ENCODE results near the gene CYP3A7. TPM values are rescaled to one million over a fixed set of nuclear protein-coding genes. Genes with fewer than 3 reads are reported as not detected.
"Not testable (repeated sequence)": the region's sequence is repeated elsewhere in the genome, so short reads cannot be mapped to it uniquely, and the experiment has no call there.

CYP3A7 gene
- total RNA-seq (not detected), polyA plus RNA-seq (not detected)

DNA sequence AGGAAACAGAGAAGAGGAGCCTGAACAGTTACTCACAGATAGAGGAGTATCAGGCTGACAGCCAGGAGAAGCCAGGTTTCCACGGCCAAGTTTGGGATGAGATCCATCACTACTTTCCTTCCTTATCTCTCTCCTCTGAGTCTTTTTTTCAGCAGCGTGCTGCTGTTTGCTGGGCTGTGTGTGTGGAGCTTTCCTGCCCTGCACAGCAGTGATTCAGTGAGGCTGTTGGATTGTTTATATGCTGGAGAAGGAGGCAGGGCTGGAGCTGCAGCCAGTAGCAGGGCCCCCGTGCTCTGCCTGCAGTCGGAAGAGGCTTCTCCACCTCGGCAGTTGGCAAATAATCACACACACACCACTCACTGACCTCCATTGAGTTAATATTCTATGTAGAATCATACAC is at the start of gene CYP3A7:
TSS of gene CYP3A7 (minus strand) at position 210 of the 400 bp plus-strand sequence. CDS start at position 107, 103 bp downstream.
- peaks cover 18% of the 10 kb centered on the region for H3K36me3 Mint-ChIP-seq
- H3K4me3 Mint-ChIP-seq, result no peak within 1 kb of the TSS
- H3K9me3 Mint-ChIP-seq, result no peaks in the 10 kb centered on the region
- no peak within 1 kb of the TSS for H3K27ac ChIP-seq (ENCODE audit: insufficient read depth, low read length, poor library complexity, severe bottlenecking)
- no peaks in the 10 kb centered on the region for H3K9me3 ChIP-seq (ENCODE audit: control insufficient read depth in 2 of 2, low read length in 2 of 2)
- ATAC-seq (ENCODE audit: low read depth in 2 of 2), result no peak
- H3K36me3 ChIP-seq (ENCODE audit: control insufficient read depth, insufficient read depth, low read length), result no peaks in the 10 kb centered on the region
- H3K27ac Mint-ChIP-seq, result no peak within 1 kb of the TSS
- no peak within 1 kb of the TSS for H3K4me3 ChIP-seq (ENCODE audit: low read depth, low read length)
- no peak for DNase-seq
- no peaks in the 10 kb centered on the region for H3K27me3 Mint-ChIP-seq
- H3K4me1 ChIP-seq (ENCODE audit: control insufficient read depth, insufficient read depth, low read length, poor library complexity, severe bottlenecking), result no peaks in the 10 kb centered on the region
- H3K27me3 ChIP-seq (ENCODE audit: control insufficient read depth, insufficient read depth, low read length), result no peaks in the 10 kb centered on the region
- no peaks in the 10 kb centered on the region for H3K4me1 Mint-ChIP-seq

DNA sequence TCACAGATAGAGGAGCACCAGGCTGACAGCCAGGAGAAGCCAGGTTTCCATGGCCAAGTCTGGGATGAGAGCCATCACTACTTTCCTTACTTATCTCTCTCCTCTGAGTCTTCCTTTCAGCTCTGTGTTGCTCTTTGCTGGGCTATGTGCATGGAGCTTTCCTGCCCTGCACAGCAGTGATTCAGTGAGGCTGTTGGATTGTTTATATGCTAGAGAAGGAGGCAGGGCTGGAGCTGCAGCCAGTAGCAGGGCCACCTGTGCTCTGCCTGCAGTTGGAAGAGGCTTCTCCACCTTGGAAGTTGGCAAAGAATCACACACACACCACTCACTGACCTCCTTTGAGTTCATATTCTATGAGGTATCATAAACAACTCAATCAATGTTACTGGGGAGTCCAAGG is 49.0 kb upstream of the CYP3A7 start, which contains the start of gene CYP3A4:
TSS of gene CYP3A4 (minus strand) at position 178 of the 400 bp plus-strand sequence. CDS start at position 75, 103 bp downstream.
- Mint-ChIP-seq H3K4me3 (no peak within 1 kb of the TSS), H3K27ac (no peak within 1 kb of the TSS), H3K27me3 (peaks cover 5% of the 10 kb centered on the region), H3K4me1 (peaks cover 0 to 1% (median 0%) of the 10 kb centered on the region in 4 donors), H3K9me3 (no peaks in the 10 kb centered on the region), H3K36me3 (no peaks in the 10 kb centered on the region)
- Histone ChIP-seq H3K27me3 (ENCODE audit: control insufficient read depth, insufficient read depth, low read length) (no peaks in the 10 kb centered on the region), H3K9me3 (ENCODE audit: control insufficient read depth in 2 of 2, low read length in 2 of 2) (no peaks in the 10 kb centered on the region), H3K4me3 (ENCODE audit: low read depth, low read length) (no peak within 1 kb of the TSS), H3K4me1 (ENCODE audit: control insufficient read depth, insufficient read depth, low read length, poor library complexity, severe bottlenecking) (no peaks in the 10 kb centered on the region), H3K27ac (ENCODE audit: insufficient read depth, low read length, poor library complexity, severe bottlenecking) (no peak within 1 kb of the TSS), H3K36me3 (ENCODE audit: control insufficient read depth, insufficient read depth, low read length) (no peaks in the 10 kb centered on the region)
- no peak for DNase-seq
- no peak for ATAC-seq (ENCODE audit: low read depth in 2 of 2)

- H3K27ac Mint-ChIP-seq, result no peak overlapping the region
Observed at GRCh38 chr7:99782012-99782953, 47.3 kb upstream of the CYP3A7 start.

DNA sequence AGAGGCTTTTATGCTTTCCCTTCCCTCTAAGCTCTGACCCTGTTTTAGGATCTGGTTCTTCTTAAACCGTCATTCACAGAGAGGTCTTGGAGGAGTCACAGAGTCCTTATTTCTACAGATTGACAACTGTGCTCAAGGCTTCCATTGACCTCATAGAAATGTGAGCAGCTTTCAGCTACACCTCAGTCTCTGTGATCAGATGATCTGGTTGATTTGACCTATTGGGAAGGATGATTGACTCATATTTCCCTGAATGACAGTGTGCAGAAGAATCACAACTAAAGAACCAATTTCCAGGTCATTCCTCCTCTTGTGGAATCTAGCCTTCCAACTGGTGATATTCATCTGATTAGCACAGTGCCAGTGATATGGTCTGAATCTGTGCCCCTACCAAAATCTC is 45.6 kb upstream of the CYP3A7 start:
- Histone ChIP-seq H3K4me3 (ENCODE audit: low read depth, low read length) (no peak overlapping the region), H3K27me3 (ENCODE audit: control insufficient read depth, insufficient read depth, low read length) (no peaks in the 10 kb centered on the region), H3K9me3 (ENCODE audit: control insufficient read depth in 2 of 2, low read length in 2 of 2) (no peaks in the 10 kb centered on the region), H3K36me3 (ENCODE audit: control insufficient read depth, insufficient read depth, low read length) (no peaks in the 10 kb centered on the region), H3K4me1 (ENCODE audit: control insufficient read depth, insufficient read depth, low read length, poor library complexity, severe bottlenecking) (no peaks in the 10 kb centered on the region), H3K27ac (ENCODE audit: insufficient read depth, low read length, poor library complexity, severe bottlenecking) (no peak overlapping the region)
- Mint-ChIP-seq H3K9me3 (peaks cover 0 to 3% (median 0%) of the 10 kb centered on the region in 7 donors), H3K4me3 (no peak overlapping the region), H3K27me3 (peaks cover 10% of the 10 kb centered on the region), H3K36me3 (no peaks in the 10 kb centered on the region), H3K4me1 (no peaks in the 10 kb centered on the region), H3K27ac (no peak overlapping the region)
- DNase-seq (no peak), ATAC-seq (ENCODE audit: low read depth in 2 of 2) (no peak)

More at GRCh38 chr7:99782012-99782953, 47.3 kb upstream of the CYP3A7 start:
- no peaks in the 10 kb centered on the region for H3K4me1 ChIP-seq (ENCODE audit: control insufficient read depth, insufficient read depth, low read length, poor library complexity, severe bottlenecking)
- DNase-seq (no peak), ATAC-seq (ENCODE audit: low read depth in 2 of 2) (no peak)
- Mint-ChIP-seq H3K27me3 (peaks cover 5% of the 10 kb centered on the region), H3K4me3 (no peak overlapping the region), H3K4me1 (no peaks in the 10 kb centered on the region), H3K36me3 (no peaks in the 10 kb centered on the region), H3K9me3 (no peaks in the 10 kb centered on the region)
- H3K27ac ChIP-seq (ENCODE audit: insufficient read depth, low read length, poor library complexity, severe bottlenecking), result no peak overlapping the region
- H3K4me3 ChIP-seq (ENCODE audit: low read depth, low read length), result no peak overlapping the region
- no peaks in the 10 kb centered on the region for H3K36me3 ChIP-seq (ENCODE audit: control insufficient read depth, insufficient read depth, low read length)
- H3K9me3 ChIP-seq (ENCODE audit: control insufficient read depth in 2 of 2, low read length in 2 of 2), result no peaks in the 10 kb centered on the region
- H3K27me3 ChIP-seq (ENCODE audit: control insufficient read depth, insufficient read depth, low read length), result no peaks in the 10 kb centered on the region

DNA sequence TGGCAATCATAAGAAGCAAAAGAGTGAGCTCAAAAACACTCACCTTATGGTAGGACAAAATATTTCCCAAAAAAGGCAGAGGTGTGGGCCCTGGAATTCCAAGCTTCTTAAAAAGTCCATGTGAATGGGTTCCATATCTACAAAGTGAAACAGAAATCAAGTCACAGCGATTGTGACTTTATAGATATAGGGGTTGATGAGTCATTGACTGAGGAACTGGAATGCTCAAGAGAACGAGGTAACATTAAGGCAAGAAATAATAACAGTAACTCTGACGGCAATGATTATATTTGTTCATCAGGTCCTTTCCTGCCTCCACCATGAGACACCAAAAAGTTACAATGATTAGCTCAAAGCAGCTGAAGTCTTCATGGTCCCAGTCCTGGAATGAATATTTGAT is 45.0 kb upstream of the CYP3A7 start:
- Mint-ChIP-seq H3K4me1 (no peaks in the 10 kb centered on the region), H3K9me3 (peaks cover 0 to 4% (median 0%) of the 10 kb centered on the region in 7 donors), H3K36me3 (no peaks in the 10 kb centered on the region), H3K27ac (no peak overlapping the region), H3K27me3 (peaks cover 16% of the 10 kb centered on the region), H3K4me3 (no peak overlapping the region)
- H3K36me3 ChIP-seq (ENCODE audit: control insufficient read depth, insufficient read depth, low read length), result no peaks in the 10 kb centered on the region
- H3K27me3 ChIP-seq (ENCODE audit: control insufficient read depth, insufficient read depth, low read length), result no peaks in the 10 kb centered on the region
- no peaks in the 10 kb centered on the region for H3K4me1 ChIP-seq (ENCODE audit: control insufficient read depth, insufficient read depth, low read length, poor library complexity, severe bottlenecking)
- no peak overlapping the region for H3K27ac ChIP-seq (ENCODE audit: insufficient read depth, low read length, poor library complexity, severe bottlenecking)
- H3K9me3 ChIP-seq (ENCODE audit: control insufficient read depth in 2 of 2, low read length in 2 of 2), result no peaks in the 10 kb centered on the region
- H3K4me3 ChIP-seq (ENCODE audit: low read depth, low read length), result no peak overlapping the region
- ATAC-seq (ENCODE audit: low read depth in 2 of 2) (no peak), DNase-seq (no peak)

GRCh38 chr7:99778880-99779279 is 43.9 kb upstream of the CYP3A7 start:
- peaks cover 0 to 6% (median 0%) of the 10 kb centered on the region in 7 donors for H3K9me3 Mint-ChIP-seq
- no peak overlapping the region for H3K4me3 Mint-ChIP-seq
- H3K27ac Mint-ChIP-seq, result no peak overlapping the region
- H3K4me1 ChIP-seq (ENCODE audit: control insufficient read depth, insufficient read depth, low read length, poor library complexity, severe bottlenecking), result no peaks in the 10 kb centered on the region
- no peaks in the 10 kb centered on the region for H3K27me3 ChIP-seq (ENCODE audit: control insufficient read depth, insufficient read depth, low read length)
- DNase-seq (no peak), ATAC-seq (ENCODE audit: low read depth in 2 of 2) (no peak)
- no peak overlapping the region for H3K4me3 ChIP-seq (ENCODE audit: low read depth, low read length)
- peaks cover 27% of the 10 kb centered on the region for H3K27me3 Mint-ChIP-seq
- no peaks in the 10 kb centered on the region for H3K36me3 ChIP-seq (ENCODE audit: control insufficient read depth, insufficient read depth, low read length)
- H3K4me1 Mint-ChIP-seq, result no peaks in the 10 kb centered on the region
- H3K27ac ChIP-seq (ENCODE audit: insufficient read depth, low read length, poor library complexity, severe bottlenecking), result no peak overlapping the region
- no peaks in the 10 kb centered on the region for H3K36me3 Mint-ChIP-seq
- no peaks in the 10 kb centered on the region for H3K9me3 ChIP-seq (ENCODE audit: control insufficient read depth in 2 of 2, low read length in 2 of 2)

- H3K9me3 ChIP-seq (ENCODE audit: control insufficient read depth in 2 of 2, low read length in 2 of 2); H3K4me3 Mint-ChIP-seq; ATAC-seq (ENCODE audit: low read depth in 2 of 2); H3K9me3 Mint-ChIP-seq; H3K4me1 ChIP-seq (ENCODE audit: control insufficient read depth, insufficient read depth, low read length, poor library complexity, severe bottlenecking); H3K27ac ChIP-seq (ENCODE audit: insufficient read depth, low read length, poor library complexity, severe bottlenecking); H3K4me3 ChIP-seq (ENCODE audit: low read depth, low read length); H3K36me3 Mint-ChIP-seq; H3K36me3 ChIP-seq (ENCODE audit: control insufficient read depth, insufficient read depth, low read length); DNase-seq; H3K4me1 Mint-ChIP-seq; H3K27ac Mint-ChIP-seq: not testable (repeated sequence)
- H3K27me3 Mint-ChIP-seq, result peaks cover 48% of the 10 kb centered on the region
- peaks cover 18% of the 10 kb centered on the region for H3K27me3 ChIP-seq (ENCODE audit: control insufficient read depth, insufficient read depth, low read length)
Observed at GRCh38 chr7:99773395-99773794, 38.4 kb upstream of the CYP3A7 start.
